Measurements from ENCODE around the gene SLC23A1.
"Not testable (repeated sequence)": the region's sequence is repeated elsewhere in the genome, so short reads cannot be mapped to it uniquely, and the experiment has no call there.

The SLC23A1 gene

DNA sequence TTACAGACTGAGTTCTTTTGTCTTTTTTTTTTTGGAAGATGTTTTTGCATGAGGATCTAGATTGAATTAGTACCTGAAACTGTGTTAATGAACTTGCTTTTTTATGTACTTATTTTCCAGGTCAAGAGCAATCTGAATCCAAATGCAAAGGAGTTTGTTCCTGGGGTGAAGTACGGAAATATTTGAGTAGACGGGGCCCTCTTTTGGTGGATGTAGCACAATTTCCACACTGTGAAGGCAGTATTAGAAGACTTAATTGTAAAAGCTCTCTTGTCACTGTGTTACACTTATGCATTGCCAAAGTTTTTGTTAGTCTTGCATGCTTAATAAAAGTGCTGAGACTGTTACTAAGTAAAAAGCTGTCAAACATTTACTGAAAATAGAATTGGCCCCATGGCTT lies 14.5 kb downstream of the SLC23A1 start:
- no peak for DNase-seq (ENCODE audit: low read depth)
- no peak overlapping the region for H3K4me3 ChIP-seq (ENCODE audit: low read length)
- TF ChIP-seq CTCF (IDR thresholded peaks at IDR 0.05; ENCODE audit: insufficient read depth, low read depth, low read length, missing control alignments), result no peak

- no peak overlapping the region for H3K4me3 ChIP-seq (ENCODE audit: low read length)
- DNase-seq (ENCODE audit: low read depth), result no peak
- TF ChIP-seq CTCF (IDR thresholded peaks at IDR 0.05; ENCODE audit: insufficient read depth, low read depth, low read length, missing control alignments), result no peak
These were observed 18.6 kb downstream of the SLC23A1 start for GRCh38 chr5:139364466-139364865.

- DNase-seq (ENCODE audit: low read depth), result peak; percentile 61
- no peak for TF ChIP-seq CTCF (IDR thresholded peaks at IDR 0.05; ENCODE audit: insufficient read depth, low read depth, low read length, missing control alignments)
- no peak overlapping the region for H3K4me3 ChIP-seq (ENCODE audit: low read length)
These were observed 19.2 kb downstream of the SLC23A1 start for GRCh38 chr5:139363937-139364336.

GRCh38 chr5:139361835-139362429 lies 21.2 kb downstream of the SLC23A1 start:
- TF ChIP-seq CTCF (IDR thresholded peaks at IDR 0.05; ENCODE audit: insufficient read depth, low read depth, low read length, missing control alignments), result no peak
- no peak overlapping the region for H3K4me3 ChIP-seq (ENCODE audit: low read length)

GRCh38 chr5:139360384-139360783 lies 22.7 kb downstream of the SLC23A1 start:
- no peak for TF ChIP-seq CTCF (IDR thresholded peaks at IDR 0.05; ENCODE audit: insufficient read depth, low read depth, low read length, missing control alignments)
- no peak overlapping the region for H3K4me3 ChIP-seq (ENCODE audit: low read length)
- DNase-seq (ENCODE audit: low read depth), result no peak

More at GRCh38 chr5:139361835-139362429, 21.2 kb downstream of the SLC23A1 start:
- no peak for DNase-seq (ENCODE audit: low read depth)

DNA sequence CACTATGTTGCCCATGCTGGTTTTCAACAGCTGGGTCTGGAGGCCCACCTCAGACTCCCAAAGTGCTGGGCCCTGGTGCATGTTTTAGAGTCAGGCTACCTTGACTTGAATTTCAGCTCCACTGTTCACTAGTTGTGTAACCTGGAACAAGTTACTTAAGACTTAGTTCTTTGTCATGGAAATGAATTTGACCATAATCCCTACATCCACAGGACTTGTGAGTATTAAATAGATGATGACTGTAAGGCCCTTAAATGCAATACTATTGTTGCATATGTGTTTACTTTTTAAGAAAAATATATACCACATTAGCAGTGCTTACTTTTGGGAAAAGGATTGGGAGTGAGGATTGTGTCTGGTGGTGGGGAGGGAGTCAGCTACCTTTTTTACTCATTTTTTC lies 25.0 kb downstream of the SLC23A1 start:
- no peak overlapping the region for H3K4me3 ChIP-seq (ENCODE audit: low read length)
- peak; percentile 40 for DNase-seq (ENCODE audit: low read depth)
- no peak for TF ChIP-seq CTCF (IDR thresholded peaks at IDR 0.05; ENCODE audit: insufficient read depth, low read depth, low read length, missing control alignments)

GRCh38 chr5:139355900-139356299 lies 27.2 kb downstream of the SLC23A1 start:
- not testable (repeated sequence) for H3K4me3 ChIP-seq (ENCODE audit: low read length); DNase-seq (ENCODE audit: low read depth)

Data from epithelial cell of esophagus (primary cell).